Measurements from ENCODE around the gene TBC1D22A.

Gene TBC1D22A

DNA sequence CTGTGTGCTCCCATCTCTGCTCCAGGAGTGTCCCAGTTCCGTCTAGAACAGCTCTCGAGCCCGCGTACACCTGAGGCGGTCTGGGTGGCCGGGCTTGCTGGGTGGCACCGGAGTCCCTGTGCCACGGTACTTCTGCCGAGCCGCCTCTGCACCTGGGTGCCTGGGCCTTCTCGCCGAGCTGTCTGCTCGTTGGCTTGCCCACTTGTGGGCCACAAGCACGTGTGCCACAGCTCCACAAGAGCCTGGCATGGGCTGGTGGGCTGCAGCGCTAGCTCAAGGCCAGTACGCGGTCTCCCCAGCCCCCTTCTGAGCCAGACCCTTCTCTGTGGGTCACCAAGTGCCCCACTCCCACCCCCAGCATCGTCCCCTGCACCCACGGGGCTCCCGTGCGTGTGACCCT, 388.0 kb downstream of the TBC1D22A start:
- POLR2A ChIA-PET = no interaction called here
- CTCF ChIA-PET = no interaction called here
- no peak for DNase-seq (ENCODE audit: extremely low spot score)
- TF ChIP-seq, protein P1, sequence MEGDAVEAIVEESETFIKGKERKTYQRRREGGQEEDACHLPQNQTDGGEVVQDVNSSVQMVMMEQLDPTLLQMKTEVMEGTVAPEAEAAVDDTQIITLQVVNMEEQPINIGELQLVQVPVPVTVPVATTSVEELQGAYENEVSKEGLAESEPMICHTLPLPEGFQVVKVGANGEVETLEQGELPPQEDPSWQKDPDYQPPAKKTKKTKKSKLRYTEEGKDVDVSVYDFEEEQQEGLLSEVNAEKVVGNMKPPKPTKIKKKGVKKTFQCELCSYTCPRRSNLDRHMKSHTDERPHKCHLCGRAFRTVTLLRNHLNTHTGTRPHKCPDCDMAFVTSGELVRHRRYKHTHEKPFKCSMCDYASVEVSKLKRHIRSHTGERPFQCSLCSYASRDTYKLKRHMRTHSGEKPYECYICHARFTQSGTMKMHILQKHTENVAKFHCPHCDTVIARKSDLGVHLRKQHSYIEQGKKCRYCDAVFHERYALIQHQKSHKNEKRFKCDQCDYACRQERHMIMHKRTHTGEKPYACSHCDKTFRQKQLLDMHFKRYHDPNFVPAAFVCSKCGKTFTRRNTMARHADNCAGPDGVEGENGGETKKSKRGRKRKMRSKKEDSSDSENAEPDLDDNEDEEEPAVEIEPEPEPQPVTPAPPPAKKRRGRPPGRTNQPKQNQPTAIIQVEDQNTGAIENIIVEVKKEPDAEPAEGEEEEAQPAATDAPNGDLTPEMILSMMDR (IDR thresholded peaks at IDR 0.05; ENCODE audit: control extremely low read depth, extremely low read depth, low read depth, missing control alignments) = no peak

DNA sequence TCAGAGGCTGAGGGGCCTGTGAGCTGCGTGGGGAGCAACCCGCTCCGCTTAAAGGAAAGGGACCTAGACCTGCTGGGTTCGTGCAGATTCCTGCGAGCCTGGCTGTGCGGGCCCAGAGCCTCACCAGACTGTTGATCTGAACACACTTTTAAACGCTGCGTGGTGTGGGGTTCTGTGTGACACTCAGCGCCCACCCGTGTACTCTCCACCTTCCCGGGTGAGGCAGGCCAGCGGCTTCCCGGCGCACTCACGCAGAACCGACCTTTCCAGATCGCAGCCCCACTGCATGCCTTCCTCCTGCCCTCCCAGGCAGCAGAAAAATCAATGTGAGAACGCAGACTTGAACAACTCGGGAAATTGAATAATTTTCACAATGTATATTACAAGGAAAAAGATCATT, 388.6 kb downstream of the TBC1D22A start:
- TF ChIP-seq, protein P1 (IDR thresholded peaks at IDR 0.05; ENCODE audit: control extremely low read depth, extremely low read depth, low read depth, missing control alignments) = no peak
- ChIA-PET POLR2A (no interaction called here), CTCF (no interaction called here)
- no peak for DNase-seq (ENCODE audit: extremely low spot score)

DNA sequence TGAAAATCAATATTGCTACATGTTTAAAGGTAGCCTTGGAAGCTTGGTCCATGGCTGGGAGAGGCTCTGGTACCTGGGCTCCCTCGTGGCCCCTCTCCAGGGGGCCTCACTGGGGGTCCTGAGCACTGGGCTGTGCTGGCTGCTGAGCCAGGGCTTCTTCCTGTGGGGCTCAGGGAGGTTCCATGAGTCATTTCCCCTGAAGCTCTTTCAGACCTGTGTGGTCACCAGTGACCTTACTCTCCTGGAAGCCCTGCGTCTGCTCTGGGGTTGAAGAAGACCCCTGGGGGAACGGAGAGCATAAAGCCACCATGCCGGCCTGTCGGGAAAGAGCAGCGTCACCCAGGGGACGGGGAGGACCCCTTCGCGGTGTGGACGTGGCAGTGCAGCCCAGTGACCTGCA, 389.0 kb downstream of the TBC1D22A start:
- DNase-seq (ENCODE audit: extremely low spot score) = no peak
- ChIA-PET CTCF (no interaction called here), POLR2A (no interaction called here)
- TF ChIP-seq, protein P1 (IDR thresholded peaks at IDR 0.05; ENCODE audit: control extremely low read depth, extremely low read depth, low read depth, missing control alignments) = no peak

DNA sequence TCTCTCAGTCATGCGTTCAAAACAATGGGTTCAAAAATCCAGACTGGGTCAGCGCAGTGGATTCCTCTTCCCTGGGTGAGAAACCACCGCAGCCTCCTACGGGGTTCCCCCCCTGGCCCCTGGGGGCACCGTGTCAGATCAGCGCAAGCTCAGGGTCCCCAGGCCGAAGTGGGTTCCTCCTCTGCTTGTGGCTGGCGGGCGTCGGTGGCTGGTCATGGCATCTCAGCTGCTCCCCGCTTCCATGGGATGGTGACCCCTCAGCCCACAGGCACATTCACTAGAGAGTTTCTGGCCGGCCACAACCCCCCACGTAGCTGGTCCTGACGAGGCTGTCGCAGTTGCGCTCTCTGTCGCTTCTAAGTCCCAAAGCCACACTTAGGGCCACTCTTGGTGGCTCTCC, 389.8 kb downstream of the TBC1D22A start:
- CTCF ChIA-PET = no interaction called here

DNA sequence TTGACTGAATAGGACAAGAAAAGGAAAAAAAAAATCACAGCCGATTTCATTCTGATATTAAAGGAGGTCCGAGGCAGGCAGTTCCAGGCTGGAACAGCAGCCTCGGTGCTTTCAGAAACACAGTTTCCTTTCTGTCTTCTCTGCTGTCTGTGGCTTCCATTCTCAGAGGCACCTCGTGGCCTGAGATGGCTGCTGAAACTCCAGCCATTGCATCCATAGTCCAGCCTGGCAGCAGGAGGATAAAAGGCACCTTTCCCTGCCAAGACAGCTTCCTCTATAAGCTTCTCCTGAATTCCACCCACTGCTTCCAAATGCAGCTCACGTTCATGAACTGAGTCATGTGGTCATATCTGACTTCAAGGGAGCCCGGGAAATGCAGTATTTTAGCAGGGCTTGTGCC, 390.5 kb downstream of the TBC1D22A start:
- no peak for DNase-seq (ENCODE audit: extremely low spot score)
- ChIA-PET POLR2A (no interaction called here), CTCF (no interaction called here)
- TF ChIP-seq, protein P1 (IDR thresholded peaks at IDR 0.05; ENCODE audit: control extremely low read depth, extremely low read depth, low read depth, missing control alignments) = no peak

More for the DNA sequence above, 389.8 kb downstream of the TBC1D22A start:
- TF ChIP-seq, protein P1 (IDR thresholded peaks at IDR 0.05; ENCODE audit: control extremely low read depth, extremely low read depth, low read depth, missing control alignments) = no peak
- no peak for DNase-seq (ENCODE audit: extremely low spot score)
- POLR2A ChIA-PET = no interaction called here

DNA sequence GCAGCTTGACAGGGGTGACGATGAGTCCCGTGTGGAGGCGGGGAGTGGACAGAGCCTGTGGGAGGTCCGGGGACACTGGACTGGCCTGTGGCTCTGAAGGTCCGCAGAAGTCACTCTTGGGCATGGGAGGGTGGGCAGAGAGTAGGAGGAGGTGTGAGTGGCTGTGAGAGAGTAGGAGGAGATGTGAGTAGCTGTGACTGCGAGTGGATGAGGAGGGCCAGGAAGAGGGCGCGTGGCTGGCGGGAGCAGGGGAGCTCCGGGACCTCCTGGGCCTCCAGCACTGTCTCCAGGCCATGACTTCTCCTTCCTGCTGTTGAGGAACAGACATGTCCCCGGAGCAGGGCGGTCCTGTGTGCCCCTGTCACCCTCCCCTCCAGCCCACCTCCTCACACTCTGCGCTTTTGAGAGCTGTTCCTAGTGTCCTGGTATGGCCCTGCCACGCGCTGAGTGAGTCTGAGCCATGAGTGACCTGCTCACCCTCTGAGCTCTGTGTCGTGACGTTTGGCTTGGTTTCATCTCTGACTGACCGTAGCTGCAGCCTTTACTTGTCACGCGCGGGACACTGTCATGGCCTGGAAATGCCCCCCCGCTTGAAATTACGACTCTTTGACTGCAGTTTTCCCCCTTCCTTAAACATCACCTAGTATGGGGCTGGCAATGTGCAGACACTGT, 391.5 kb downstream of the TBC1D22A start:
- POLR2A ChIA-PET = interaction anchor here (0.6 kb wide), 1 partner anchor 23 kb away, joined by 3 read pairs; no protein-coding TSS in a partner anchor
- TF ChIP-seq, protein P1 (IDR thresholded peaks at IDR 0.05; ENCODE audit: control extremely low read depth, extremely low read depth, low read depth, missing control alignments) = no peak
- DNase-seq (ENCODE audit: extremely low spot score) = no peak
- CTCF ChIA-PET = no interaction called here
